Activated CD8-positive, alpha-beta memory T cell treated with anti-CD3 and anti-CD28 coated beads for 48 hours (primary cell): ENCODE measurements around the gene PLCB2.

ENCODE experiments used
- DNase-seq, 3 experiments: peaks; one replicate each; pipeline ENCODE4 v3.0.0-alpha.2; 2020; ENCODE audit warnings: low read depth in 2 of 3, low spot score in 2 of 3

Gene PLCB2

DNA sequence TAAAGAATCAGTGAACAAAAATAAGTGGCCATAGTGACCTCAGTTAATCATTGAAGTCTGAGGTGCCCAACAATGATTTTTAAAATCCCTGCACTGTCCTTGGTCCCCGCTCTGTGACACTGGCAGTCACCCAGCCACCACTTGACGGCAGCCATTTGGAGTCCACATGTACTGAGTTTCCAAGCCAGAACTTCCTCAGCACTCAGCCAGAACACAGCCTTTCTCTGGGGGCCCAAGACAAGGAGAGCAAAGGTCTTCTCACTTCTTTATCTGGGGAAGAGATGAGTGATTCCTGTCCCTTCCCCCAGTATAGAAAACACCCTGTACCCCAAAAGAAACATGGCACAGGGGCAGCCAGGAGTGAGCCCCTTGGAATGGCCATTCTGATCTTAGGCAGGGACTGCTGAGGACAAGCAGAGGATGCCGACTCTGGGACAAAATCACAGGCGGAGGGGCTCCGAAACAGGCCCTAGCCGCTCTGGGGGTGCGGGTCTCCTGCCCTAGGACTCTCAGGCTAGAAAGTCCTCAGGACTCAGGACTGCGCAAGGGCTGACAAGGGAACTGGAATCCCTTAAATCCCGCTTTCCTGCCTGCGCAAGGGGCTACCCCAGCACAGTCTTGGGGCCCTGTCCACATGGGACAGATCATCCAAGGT, 56.1 kb downstream of the PLCB2 start:
- DNase-seq: no peak

DNA sequence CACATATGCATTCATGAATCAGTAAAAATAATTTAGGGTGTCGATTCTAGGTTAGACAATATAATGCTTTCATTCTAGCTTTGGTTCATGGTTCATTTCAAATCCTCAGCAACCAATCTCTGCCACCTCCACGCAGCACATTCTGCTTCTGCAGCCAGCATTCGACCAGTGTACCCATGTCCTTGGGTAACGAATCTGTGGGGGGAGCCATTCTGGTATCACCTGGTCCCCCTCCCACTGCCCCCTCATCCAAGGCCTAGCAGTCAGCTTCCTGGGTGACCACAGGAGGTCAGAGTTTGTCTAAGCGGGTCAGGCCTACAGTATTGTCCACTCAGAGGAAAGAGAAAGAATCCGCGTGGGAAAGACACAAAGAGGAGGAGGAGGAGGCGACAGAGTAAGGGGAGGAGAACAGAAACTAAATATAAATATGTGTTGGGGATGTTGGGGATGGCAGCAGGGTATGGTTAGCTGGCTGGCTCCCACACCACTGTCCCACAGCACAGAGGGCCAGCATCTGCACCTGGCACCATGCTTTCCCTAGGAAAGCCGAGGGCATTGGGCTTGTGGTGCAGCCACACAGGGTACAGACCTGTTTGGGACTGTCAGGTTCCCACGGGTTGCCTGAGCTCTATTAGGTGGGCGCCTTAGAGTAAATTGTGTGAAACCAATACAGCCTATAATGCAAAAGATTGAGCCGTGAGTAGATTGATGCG, 56.8 kb downstream of the PLCB2 start:
- no peak for DNase-seq

- no peak for DNase-seq
These were observed 57.5 kb downstream of the PLCB2 start for GRCh38 chr15:40250304-40250656.

DNA sequence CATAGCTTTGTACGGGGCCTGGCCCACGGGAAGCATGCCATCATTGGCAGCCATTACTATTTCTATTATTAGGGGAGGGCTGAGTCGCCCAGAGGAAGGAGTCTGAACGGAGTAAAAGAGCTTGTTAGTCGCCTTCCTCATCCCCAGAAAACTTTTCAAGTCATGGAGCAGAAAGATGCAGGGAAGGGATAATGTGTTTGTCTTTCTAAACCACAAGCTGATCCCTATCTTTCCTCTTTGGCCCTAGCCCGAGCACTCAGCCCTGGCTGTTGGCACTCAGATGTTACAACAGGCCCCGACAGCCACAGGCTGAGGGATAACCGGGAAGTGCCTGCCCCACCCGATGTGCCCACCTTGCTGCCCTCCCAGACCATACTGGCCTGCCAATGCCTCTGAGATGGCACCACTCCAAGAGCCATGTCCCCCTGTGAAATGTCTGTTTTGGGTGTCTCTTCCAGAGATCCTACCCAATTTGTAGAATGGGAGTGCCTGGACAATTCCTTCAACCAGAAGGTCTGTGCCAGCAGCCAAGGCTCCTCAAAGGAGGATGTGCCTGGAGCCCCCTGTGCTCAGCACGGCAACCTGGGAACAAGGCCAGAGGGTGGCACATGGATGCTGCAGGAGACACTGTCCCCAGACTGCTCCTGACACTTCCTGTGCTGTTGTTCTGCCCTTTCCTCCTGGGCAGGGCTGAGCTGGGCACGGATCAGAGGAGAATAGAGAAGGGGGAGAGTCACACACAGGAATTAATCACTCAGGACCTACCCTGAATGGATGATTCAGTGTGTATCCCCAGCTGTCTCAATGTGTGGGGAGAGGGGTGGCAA, 58.0 kb downstream of the PLCB2 start:
- no peak for DNase-seq

GRCh38 chr15:40248006-40248783, 59.5 kb downstream of the PLCB2 start:
- no peak for DNase-seq

DNA sequence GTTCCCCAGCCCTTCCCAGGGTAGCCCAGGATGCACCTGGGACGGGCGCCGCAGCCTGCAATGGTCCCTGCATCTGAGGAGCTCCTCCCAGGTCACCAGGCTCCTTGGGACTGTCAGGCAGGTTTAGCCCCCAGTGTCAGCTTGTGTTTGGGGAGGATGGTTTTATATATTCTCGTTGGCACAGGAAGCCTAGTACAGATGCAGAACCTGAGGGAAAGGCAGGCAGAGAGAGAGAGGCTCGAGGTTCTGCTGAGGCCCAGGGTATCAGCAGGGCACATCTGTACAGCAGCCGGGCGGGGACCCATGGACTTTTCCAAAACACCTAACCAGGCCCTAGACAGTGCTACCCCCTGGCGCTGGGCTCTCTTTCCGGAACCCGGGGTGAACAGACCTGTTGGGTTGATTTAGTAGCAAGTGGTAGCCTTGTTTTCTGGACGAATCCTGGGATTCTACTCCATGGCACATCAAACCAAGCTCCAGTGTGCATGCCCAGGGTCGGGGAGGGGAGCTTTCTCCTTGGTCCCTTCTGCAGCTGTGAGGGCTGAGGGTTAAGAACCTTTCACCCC, 60.2 kb downstream of the PLCB2 start:
- no peak for DNase-seq

- no peak for DNase-seq
These were observed 61.0 kb downstream of the PLCB2 start for GRCh38 chr15:40246496-40247280.

- no peak for DNase-seq
These were observed 61.9 kb downstream of the PLCB2 start for GRCh38 chr15:40245666-40246450.

- no peak for DNase-seq
These were observed 62.7 kb downstream of the PLCB2 start for GRCh38 chr15:40244961-40245523.

- no peak for DNase-seq
These were observed 64.5 kb downstream of the PLCB2 start for GRCh38 chr15:40243126-40243810.

GRCh38 chr15:40242601-40243000, 65.1 kb downstream of the PLCB2 start:
- no peak for DNase-seq

- DNase-seq: no peak
These were observed 65.5 kb downstream of the PLCB2 start for GRCh38 chr15:40242213-40242599.

DNA sequence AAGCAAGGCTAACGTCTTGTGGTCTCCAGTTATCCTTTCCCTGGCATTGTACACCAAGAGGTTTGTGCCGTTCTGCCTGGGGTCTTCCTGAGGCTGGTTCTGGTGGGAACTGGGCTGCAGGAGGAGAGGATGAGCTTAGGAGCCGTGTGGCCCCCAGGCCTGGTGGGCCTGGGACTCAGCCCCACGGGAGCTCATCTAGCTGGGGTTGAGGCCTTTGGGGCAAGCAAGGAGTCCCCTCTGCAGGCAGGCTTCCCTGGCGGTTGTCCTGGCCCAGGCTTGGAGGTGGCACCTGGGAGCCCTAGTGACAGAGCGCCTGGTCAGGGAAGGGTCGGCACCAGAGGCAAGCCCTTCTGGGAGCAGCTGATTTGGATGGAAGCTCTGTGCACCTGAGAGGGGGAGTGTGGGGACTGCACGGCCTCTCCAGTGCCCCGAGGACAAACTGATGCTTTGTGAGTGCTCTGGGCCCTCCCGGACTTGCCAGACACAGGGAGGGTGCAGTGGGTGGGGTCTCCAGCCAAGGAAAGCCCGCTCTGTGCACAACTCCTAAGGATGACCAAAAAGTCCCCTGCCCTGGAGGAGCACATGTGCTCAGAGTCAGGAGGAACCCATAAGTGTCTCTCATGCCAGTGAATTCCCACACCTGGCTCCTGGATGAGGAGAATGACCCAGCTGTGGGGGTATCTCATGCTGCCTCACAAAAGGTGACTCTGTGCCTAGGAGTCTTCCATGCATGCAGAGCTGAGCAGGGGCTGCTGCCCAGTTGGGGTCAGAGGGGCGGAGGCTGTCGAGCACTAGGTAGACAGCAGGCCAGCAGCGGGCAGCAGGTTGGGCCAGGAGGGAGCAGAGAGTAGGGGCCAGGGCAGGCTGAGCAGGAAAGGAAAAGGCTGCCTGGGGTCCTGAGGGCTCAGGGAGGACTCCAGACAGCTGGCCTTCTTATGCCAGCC, 66.2 kb downstream of the PLCB2 start:
- no peak for DNase-seq

DNA sequence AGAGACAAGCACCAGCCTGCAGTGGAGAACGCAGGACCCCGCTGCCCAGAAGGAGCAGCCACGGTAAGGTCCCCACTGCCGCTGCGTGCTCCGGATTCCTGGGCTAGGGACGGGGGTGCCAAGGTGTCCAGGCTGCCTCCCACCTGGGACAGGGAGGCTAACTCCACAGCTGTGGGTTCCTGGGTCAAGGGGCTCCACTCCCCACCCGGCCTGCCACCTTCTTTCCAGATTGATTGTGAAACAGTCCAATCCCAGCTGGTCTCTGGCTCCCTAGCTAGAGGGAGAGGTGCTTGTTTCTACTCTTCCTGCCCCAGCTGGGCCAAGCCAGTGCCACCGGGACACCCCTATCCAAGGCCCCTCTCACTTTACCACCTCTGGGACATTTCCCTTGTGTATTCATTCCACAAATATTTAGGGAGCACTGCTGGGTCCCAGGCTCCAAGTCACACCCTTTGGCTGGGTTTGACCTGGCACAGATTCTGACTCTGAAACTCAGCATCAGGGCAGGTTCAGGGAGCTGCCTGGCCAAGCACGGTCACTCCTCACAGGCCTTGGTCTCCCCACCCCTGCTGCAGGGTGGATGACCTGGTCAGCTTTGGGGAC, 67.0 kb downstream of the PLCB2 start:
- no peak for DNase-seq

DNA sequence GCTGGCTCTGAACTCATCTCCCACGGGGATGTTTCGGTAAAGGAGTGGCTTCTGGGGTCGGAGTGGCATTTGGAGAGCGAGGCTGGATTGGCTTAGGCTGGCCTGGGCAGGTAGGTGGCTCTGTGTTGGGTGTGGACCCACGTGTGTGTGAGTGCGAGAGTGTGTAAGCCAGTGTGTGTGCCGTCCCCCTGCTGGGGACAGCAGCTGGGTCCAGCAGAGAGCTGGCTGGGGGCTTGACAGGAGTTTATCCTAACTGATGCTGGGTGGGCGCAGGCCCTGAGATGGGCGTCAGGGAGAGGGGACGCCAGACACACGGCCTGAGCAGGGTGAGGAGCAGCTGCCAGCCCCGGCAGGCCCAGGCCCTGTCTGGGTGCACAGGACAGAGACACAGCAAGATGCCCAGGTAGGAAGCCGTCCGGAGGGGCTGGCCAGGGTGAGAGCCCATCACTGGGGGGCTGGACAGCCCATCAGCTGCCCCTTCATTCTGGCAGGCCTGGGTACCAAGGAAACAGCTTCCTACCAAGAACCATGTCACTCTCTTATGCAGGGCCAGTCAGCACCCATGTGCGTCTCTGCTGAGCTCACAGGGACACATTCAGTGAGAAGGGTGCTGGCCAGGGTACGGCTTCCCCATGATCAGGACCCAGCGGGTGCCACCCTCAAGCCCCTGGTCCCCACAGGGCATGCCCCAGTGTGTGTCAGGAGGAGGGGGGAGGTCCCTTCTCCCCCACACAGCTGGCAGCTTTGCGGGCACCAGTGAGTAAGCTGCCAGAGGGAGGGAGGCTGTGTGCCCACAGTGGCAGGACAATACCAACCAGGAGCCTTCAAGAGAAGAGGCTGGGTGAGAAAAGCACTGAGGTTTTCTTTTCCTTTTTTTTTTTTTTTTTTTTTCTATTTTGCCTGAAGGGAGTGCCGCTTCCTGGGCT, 67.8 kb downstream of the PLCB2 start:
- DNase-seq: no peak

DNA sequence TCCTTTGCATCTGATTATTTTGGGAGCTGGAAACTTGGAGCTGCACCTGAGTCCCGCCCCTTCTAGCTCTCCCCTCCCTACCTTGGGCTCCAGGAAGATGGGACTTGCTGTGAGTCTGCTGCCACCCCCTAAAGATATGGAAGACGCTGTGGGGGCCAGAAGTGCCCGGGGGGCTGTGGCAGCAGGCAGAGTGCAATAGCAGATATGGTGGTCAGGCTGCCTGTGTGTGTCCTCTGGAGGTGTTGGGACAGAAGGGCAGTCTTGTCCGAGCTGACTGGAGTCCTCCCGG, 68.4 kb downstream of the PLCB2 start:
- DNase-seq: no peak
